GM18502 (cell line): ENCODE results near the gene DHH.

Experiments
- ATAC-seq: cut with Tn5 transposase; IDR thresholded peaks from one replicate; pipeline ENCODE4 v1.9.1; 2021; ENCODE audit warnings: mild to moderate bottlenecking; ENCODE audit not compliant: unreplicated experiment, poor library complexity

The DHH gene

GRCh38 chr12:49051777-49052438, 42.7 kb downstream of the DHH start:
- no peak for ATAC-seq

GRCh38 chr12:49051373-49051764, 43.2 kb downstream of the DHH start:
- no peak for ATAC-seq

GRCh38 chr12:49050507-49051372, 43.9 kb downstream of the DHH start:
- no peak for ATAC-seq

GRCh38 chr12:49049566-49050224, 44.9 kb downstream of the DHH start:
- ATAC-seq = no peak

GRCh38 chr12:49048953-49049352, 45.6 kb downstream of the DHH start:
- ATAC-seq = no peak

- ATAC-seq = no peak
Observed at GRCh38 chr12:49046129-49046895, 48.3 kb downstream of the DHH start.

- ATAC-seq = no peak
Observed at GRCh38 chr12:49044660-49045059, 49.9 kb downstream of the DHH start.

- no peak for ATAC-seq
Observed at GRCh38 chr12:49043856-49044258, 50.7 kb downstream of the DHH start.

- no peak for ATAC-seq
Observed at GRCh38 chr12:49043241-49043640, 51.4 kb downstream of the DHH start.

GRCh38 chr12:49041881-49042484, 52.6 kb downstream of the DHH start:
- no peak for ATAC-seq

- no peak for ATAC-seq
Observed at GRCh38 chr12:49041036-49041880, 53.3 kb downstream of the DHH start.

- ATAC-seq = no peak
Observed at GRCh38 chr12:49040364-49040855, 54.2 kb downstream of the DHH start.

GRCh38 chr12:49039421-49040363, 54.9 kb downstream of the DHH start:
- no peak for ATAC-seq

- ATAC-seq = no peak
Observed at GRCh38 chr12:49038291-49038955, 56.2 kb downstream of the DHH start.

- no peak for ATAC-seq
Observed at GRCh38 chr12:49037947-49038237, 56.7 kb downstream of the DHH start.

GRCh38 chr12:49037111-49037946, 57.3 kb downstream of the DHH start:
- ATAC-seq = no peak
